Activated CD4-positive, CD25-positive, alpha-beta regulatory T cell treated with anti-CD3 and anti-CD28 coated beads, Interleukin-2, amount 50 U/mL, for 16 hours (primary cell): ENCODE data around the gene VARS1.
"Not testable (repeated sequence)": the region's sequence is repeated elsewhere in the genome, so short reads cannot be mapped to it uniquely, and the experiment has no call there.

ENCODE experiments used
- DNase-seq: peaks from one replicate; pipeline ENCODE4 v3.0.0-alpha.2; 2020; ENCODE audit warnings: low read depth, low spot score

The VARS1 gene

DNA sequence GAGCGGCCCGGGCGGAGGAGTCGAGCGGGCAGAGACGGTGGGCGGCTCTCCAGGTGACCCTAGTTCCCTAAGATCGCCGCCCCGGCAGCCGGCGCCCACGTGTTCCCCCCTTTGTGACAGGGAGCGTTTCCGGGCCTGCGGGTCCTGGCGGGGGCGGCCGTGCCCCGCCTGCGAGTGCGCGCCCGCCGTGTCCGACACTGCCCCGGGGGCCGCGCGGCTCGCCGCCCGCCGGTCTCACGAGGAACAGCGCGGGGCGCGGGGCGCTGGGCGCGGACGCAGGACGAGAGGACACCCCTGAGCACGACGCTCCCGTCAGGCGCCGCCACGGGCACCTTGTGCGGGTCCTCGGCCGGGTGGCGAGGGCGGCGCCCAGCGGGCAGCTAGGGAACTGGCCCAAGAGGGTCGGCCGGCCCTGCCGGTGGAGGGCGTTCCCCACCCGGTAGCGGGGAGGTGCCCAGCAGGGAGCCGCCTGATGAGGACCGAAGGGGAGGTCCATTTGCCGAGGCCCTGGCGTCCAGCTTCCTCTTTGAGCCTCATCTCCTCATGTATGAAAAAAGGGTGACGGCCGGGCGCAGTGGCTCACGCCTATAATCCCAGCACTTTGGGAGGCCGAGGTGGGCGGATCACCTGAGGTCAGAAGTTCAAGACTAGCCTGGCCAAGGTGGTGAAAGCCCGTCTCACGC is at the start of gene VARS1:
VARS1 (minus strand) TSS at position 137 of the 683 bp plus-strand sequence. CDS start 535 bp downstream, outside the sequence.
- DNase-seq, result peak; percentile 66

DNA sequence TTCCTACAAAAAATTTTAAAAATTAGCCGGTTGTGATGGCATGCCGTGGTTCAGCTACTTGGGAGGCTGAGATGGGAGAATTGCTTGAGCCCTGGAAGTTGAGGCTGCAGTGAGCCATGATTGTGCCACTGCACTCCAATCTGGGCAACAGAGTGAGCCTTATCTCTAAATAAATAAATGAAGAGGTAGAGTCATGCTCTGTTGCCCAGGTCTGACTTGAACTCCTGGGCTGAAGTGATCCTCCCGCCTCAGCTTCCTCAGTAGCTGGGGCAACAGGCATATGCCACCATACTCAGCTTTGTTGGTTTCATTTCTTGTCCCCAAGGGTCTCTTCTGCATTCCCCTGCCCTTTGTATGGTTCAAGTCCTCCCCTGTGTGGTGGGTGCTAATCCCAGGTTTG is 49.0 kb upstream of the VARS1 start:
- no peak for DNase-seq

DNA sequence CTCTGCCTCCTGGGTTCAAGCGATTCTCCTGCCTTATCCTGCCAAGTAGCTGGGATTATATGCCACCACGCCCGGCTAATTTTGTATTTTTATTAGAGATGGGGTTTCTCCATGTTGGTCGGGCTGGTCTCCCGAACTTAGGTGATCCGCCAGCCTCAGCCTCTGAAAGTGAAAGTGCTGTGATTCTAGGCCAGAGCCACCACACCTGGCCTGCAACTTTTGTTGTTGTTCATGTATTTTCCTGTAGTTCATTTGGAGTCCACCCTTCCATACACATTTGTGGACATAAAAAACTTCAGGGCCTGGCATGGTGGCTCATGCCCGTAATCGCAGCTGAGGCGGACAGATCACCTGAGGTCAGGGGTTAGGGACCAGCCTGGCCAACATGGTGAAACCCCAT is 46.5 kb upstream of the VARS1 start:
- DNase-seq, result no peak

DNA sequence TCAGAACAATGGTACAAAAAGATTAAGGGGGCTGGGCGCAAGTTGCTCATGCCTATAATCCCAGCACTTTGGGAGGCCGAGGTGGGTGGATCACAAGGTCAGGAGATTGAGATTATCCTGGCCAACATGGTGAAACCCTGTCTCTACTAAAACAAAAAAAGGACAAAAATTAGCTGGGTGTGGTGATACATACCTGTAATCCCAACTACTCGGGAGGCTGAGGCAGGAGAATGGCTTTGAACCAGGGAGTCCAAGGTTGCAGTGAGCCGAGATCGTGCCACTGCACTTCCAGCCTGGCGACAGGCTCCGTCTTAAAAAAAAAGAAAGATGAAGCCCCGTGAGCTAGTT is 44.2 kb upstream of the VARS1 start:
- DNase-seq, result not testable (repeated sequence)

DNA sequence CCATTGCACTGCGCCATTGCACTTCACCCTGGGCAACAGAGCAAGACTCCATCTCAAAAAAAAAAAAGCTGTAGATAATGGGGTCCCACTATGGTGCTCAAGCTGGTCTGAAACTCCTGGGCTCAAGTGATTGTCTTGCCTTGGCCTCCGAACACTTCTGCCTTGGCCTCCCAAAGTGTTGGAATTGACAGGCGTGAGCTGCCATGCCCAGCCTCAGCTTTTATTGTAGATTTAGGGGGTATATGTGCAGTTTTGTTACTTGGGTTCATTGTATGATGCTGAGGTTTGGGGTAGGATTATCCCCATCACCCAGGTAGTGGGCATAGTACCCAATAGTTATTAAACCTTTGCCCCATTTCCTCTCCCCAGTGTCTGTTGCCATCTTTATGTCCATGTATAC is 43.4 kb upstream of the VARS1 start:
- DNase-seq, result no peak

DNA sequence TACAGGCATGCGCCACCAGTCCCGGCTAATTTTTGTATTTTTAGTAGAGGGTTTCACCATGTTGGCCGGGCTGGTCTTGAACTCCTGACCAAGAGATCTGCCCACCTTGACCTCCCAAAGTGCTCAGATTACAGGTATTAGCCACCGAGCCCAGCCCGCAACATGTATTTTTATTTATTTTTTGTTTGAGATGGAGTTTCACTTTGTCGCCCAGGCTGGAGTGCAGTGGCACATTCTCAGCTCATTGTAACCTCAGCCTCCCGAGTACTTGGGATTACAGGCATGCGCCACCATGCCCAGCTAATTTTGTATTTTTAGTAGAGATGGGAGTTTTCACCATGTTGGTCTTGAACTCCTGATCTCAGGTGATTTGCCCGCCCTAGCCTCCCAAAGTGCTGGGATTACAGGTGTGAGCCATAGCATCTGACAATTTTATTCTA is 42.6 kb upstream of the VARS1 start:
- DNase-seq, result not testable (repeated sequence)

DNA sequence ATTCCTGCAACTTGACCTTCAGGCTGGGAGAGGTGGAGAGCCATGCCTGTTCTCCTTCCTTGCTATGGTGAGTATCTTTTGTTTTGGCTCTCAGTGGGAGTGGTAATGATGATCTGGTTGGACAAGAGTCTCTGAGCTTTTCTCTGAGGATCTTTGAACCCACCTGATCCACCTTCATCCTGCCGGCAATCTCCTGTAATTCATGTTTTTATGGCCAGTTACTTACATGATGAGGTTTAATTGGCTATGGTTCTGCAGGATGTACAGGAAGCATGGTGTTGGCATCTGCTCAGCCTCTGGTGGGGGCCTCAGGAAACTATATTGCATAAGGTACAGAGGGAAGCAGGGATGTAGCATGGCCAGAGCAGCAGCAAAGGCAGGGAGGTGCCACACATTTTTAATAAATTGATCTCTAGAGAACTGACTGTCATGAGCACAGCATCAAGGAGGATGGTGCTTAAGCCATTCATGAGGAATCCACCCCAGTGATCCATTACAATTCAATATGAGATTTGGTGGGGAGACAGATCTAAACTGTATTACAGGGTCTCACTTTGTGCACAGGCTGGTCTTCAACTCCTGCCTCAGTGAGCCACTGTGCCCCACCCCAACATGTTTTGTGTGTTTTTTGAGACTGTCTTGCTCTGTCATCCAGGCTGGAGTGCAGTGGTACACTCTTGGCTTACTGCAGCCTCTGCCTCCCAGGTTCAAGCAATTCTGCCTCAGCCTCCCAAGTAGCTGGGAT is 42.0 kb upstream of the VARS1 start:
- no peak for DNase-seq

DNA sequence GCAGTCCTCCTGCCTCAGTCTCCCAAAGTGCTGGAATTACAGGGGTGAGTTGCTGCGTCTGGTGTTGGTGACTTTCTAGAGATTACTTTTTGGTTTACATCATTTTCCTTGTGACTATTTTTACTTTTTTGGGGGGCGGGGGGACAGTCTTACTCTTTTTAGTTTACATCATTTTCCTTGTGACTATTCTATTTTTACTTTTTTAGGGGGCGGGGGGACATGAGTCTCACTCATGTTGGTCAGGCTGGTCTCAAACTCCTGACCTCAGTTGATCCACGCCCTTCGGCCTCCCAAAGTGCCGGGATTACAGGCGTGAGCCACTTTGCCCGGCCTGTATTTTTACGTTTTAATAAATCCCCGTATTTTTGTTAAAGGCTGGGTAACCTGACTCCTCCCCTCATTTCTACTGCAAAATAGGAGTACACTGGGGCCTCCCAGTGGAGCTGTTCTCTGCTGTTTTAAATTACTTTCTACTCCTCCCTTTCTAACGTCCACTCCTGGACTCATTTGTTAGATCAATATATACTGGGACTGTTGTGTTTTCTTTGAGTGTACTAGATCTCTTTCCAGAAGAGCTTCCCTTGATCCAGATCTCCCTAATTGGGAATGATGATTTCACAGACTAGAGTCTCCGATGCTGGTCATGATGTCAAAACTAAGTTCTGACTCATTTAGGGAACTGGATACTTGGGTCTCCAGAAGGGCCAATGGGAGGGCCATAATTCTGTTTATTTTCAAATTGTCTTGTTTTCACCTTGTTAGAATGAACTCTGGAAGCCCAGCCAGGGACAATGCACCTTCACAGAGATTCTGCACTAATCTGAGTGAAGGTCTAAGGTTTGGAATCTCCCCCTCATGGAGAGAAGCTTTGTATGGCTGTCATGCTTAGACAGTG is 41.2 kb upstream of the VARS1 start:
- no peak for DNase-seq

DNA sequence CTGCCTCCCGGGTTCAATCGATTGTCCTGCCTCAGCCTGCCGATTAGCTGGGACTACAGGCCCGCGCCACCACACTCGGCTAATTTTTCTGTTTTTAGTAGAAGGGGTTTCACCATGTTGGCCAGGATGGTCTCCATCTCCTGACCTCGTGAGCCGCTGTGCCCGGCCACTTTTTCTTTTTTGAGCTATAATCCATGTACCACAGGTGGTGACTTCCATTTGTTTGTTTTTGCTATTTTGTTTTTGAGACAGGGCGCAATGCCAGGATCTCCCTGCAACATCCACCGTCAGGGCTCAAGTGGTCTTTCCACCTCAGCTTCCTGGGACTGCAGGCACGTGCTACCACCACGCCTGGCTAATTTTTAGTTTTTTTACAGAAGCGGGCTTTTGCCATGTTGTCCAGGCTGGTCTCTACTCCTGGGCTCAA is 40.5 kb upstream of the VARS1 start:
- no peak for DNase-seq

DNA sequence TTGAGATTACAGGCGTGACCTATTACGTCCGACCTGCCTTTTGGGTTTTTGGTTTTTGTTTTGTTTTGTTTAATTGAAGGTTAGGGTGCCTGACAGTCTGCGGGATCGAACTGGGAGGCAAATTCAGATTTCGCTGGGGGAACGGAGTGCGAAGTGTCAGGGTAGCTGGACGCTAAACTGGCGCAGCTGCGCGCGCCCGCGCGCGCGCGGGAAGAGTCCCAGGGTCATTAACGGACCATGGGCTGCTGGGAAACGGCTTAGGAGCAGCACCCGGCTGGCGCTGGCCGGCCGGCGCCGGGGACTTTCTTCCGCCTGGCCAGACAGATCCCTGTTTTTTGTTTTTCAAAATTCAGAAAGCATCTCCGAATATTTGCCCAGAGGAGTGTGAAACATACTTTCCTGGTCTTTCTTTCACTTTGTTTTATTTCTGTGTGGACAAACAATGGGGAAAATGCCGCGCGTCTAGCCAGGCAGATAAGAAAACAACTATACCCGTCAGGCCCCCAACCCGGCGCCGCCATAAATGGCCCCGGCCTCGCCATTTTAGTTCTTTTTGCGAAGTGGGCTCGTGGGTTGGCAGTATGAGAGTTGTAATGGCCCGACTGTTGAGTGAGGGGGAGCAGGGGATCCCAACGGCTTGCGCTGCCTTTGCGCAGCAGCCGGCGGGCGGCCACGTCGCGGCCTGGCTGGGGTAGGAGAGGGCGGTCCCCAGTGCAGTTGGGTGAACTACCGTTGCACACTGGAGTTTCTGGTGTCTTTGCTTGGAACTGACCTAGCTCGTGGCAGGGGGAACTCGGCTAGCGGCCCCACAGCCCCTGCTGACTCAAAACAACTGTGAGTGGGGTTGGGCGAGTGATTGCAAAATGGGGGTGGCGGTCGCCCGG is 39.1 kb upstream of the VARS1 start:
- peak; percentile 70 for DNase-seq

DNA sequence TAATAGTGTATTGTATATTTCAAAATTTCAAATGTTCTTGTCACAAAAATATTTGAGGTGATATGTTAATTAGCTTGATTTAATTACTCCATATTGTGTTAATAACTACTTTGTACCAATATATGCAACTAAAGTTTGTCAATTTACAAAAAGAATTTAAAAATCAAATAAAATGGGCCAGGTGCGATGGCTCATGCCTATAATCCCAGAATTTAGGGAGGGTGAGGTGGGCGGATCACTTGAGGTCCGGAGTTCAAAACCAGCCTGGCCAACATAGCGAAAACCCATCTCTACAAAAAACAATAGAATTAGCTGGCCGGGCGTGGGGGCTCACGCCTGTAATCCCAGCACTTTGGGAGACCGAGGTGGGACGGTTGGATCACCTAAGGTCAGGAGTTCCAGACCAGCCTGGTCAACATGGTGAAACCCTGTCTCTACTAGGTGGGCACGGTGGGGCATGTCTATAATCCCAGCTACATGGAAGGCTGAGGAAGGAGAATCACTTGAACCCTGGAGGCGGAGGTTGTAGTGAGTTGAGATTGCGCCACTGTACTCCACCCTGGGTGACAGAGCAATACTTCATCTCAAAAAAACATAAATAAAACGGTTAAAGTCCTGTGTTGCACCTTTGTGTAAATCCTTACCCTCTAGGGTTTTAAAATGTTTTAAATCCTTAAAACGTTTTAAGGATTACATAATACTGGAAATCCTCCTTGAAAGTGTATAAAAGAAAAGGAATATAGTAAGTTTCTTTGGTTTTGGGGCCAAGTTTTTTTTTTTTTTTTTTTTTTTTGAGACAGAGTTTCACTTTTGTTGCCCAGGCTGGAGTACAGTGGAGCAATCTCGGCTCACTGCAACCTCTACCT is 36.0 kb upstream of the VARS1 start:
- DNase-seq, result no peak

DNA sequence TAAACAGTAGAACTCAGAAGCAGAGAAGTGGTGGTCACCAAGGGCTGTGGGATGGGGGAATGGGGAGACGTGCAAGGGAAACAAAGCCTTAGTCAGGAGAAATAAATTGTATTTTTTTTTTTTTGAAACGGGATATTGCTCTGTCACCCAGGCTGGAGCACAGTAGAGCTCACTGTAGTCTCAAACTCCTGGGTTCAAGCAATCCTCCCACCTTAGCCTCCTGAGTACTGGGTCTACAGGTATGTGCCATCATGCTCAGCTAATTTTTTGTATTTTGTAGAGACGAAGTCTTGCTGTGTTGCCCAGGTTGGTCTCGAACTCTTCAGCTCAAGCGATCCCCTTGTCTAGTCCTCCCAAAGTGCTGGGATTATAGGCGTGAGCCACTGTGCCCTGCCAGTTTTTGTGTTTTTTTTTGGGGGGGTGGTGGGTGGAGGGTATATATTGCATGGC is 35.4 kb upstream of the VARS1 start:
- DNase-seq, result no peak

DNA sequence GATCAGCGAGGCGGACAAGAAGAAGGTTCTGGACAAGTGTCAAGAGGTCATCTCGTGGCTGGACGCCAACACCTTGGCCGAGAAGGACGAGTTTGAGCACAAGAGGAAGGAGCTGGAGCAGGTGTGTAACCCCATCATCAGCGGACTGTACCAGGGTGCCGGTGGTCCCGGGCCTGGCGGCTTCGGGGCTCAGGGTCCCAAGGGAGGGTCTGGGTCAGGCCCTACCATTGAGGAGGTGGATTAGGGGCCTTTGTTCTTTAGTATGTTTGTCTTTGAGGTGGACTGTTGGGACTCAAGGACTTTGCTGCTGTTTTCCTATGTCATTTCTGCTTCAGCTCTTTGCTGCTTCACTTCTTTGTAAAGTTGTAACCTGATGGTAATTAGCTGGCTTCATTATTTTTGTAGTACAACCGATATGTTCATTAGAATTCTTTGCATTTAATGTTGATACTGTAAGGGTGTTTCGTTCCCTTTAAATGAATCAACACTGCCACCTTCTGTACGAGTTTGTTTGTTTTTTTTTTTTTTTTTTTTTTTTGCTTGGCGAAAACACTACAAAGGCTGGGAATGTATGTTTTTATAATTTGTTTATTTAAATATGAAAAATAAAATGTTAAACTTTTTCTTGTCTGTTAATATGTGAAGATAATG is 34.2 kb upstream of the VARS1 start:
- DNase-seq, result no peak

DNA sequence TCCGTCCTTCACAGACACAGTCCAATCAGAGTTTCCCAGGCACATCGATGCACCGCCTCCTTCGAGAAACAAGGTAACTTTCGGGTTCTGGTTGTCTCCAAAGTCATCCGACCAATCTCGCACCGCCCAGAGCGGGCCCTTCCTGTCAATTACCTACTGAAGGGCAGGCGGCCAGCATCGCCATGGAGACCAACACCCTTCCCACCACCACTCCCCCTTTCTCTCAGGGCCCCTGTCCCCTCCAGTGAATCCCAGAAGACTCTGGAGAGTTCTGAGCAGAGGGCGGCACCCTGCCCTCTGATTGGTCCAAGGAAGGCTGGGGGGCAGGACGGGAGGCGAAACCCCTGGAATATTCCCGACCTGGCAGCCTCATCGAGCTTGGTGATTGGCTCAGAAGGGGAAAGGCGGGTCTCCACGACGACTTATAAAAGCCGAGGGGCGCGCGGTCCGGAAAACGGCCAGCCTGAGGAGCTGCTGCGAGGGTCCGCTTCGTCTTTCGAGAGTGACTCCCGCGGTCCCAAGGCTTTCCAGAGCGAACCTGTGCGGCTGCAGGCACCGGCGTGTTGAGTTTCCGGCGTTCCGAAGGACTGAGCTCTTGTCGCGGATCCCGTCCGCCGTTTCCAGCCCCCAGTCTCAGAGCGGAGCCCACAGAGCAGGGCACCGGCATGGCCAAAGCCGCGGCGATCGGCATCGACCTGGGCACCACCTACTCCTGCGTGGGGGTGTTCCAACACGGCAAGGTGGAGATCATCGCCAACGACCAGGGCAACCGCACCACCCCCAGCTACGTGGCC is 31.9 kb upstream of the VARS1 start, which contains the start of gene HSPA1B:
HSPA1B (plus strand) TSS at position 453 of the 794 bp plus-strand sequence; CDS start at position 666, 213 bp downstream.
- peak; percentile 77 for DNase-seq

DNA sequence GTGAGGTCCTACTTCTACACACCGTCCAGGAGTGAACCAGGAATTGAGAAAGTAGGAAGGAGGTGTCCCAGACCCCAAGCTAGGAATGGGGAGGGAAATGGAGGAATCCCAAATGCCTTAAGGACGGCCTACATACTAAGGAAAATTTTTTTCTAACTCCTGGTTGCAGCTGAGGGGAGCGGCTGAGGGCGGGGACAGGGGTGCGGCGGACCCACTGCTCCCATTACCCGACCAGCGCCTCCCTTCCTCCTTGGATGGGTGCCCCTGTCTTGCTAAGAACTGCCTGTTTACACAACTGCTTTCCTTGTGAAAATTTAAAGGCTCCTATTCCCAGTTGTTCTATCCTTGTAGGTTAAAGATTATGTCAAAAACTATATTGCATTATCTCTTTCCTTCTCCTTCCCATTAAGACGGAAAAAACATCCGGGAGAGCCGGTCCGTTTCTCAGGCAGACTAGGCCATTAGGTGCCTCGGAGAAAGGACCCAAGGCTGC is 31.3 kb upstream of the VARS1 start:
- DNase-seq, result no peak

DNA sequence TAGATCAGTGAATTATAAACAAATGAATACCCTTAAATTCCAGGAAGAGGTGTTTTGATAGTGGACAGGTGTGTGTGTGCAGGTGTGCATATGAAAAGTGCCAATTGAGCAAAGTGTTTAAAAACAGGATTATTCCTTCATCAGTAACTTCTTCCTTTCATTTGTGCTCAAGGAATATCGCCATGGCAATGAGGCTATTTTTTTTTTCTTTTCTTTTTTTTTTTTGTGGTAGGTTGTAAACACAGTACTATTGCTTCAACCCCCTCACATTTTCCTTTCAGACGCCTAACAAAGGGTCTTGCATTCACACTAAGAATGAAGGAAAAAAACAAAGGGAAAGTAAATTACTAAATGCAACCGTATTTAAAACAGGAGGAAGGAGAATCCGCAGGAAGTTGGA is 30.0 kb upstream of the VARS1 start:
- DNase-seq, result no peak

DNA sequence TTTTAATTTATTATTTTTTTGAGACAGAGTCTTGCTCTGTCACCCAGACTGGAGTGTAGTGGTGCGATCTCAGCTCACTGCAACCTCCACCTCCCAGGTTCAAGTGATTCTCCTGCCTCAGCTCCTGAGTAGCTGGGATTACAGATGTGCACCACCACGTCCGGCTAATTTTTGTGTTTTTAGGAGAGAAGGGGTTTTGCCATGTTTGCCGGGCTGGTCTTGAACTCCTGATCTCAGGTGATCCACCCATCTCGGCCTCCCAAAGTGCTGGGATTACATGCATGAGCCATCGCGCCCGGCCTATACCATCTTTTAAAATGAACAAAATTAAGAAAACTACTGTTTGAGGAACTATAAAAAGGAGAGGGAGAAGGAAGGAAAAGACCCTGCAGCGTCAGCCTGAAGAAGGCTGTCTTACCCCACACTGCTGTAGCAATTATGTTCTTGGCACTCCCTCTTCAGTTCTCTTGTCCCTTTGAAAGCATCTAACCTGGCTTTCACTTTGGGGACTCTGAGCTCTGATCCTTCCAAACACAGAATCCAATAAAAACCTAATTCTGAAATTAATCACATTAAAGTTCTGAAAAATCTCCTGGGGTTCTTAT is 28.1 kb upstream of the VARS1 start:
- DNase-seq, result not testable (repeated sequence)
